RWPE1 (cell line): ENCODE measurements around the gene CNTNAP2.

Experiments
- CTCF ChIA-PET: fragments of 350-600 bp; sonication (Branson Sonifier 250); formaldehyde crosslinking; extraction: SDS; loops from one replicate; lab custom pipeline; 2021; lab: Yijun Ruan, JAX
- POLR2A ChIA-PET: fragments of 400-600 bp; formaldehyde crosslinking; extraction: SDS; loops from one replicate; lab custom pipeline; 2020; ENCODE audit warnings: antibody characterized with exemption; ENCODE audit not compliant: low non-redundant PET; lab: Yijun Ruan, JAX
- DNase-seq: peaks from one replicate; pipeline ENCODE4 v3.0.0; 2012; ENCODE audit warnings: low spot score
- H3K27ac ChIP-seq: fragments of 450-650 bp; 2 replicates; pipeline ENCODE4 v1.5.1; 2017
- TF ChIP-seq, protein P1 (sequence below): fragments of 450-650 bp; conservative IDR thresholded peaks from 2 replicates; pipeline ENCODE4 v1.5.1; 2017; ENCODE audit warnings: low read depth, mild to moderate bottlenecking

The CNTNAP2 gene

GRCh38 chr7:147771344-147771743 is 1654.7 kb downstream of the CNTNAP2 start:
- no peak overlapping the region for H3K27ac ChIP-seq
- CTCF ChIA-PET = no interaction called here
- DNase-seq = no peak
- POLR2A ChIA-PET = no interaction called here
- TF ChIP-seq, protein P1, sequence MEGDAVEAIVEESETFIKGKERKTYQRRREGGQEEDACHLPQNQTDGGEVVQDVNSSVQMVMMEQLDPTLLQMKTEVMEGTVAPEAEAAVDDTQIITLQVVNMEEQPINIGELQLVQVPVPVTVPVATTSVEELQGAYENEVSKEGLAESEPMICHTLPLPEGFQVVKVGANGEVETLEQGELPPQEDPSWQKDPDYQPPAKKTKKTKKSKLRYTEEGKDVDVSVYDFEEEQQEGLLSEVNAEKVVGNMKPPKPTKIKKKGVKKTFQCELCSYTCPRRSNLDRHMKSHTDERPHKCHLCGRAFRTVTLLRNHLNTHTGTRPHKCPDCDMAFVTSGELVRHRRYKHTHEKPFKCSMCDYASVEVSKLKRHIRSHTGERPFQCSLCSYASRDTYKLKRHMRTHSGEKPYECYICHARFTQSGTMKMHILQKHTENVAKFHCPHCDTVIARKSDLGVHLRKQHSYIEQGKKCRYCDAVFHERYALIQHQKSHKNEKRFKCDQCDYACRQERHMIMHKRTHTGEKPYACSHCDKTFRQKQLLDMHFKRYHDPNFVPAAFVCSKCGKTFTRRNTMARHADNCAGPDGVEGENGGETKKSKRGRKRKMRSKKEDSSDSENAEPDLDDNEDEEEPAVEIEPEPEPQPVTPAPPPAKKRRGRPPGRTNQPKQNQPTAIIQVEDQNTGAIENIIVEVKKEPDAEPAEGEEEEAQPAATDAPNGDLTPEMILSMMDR = no peak

DNA sequence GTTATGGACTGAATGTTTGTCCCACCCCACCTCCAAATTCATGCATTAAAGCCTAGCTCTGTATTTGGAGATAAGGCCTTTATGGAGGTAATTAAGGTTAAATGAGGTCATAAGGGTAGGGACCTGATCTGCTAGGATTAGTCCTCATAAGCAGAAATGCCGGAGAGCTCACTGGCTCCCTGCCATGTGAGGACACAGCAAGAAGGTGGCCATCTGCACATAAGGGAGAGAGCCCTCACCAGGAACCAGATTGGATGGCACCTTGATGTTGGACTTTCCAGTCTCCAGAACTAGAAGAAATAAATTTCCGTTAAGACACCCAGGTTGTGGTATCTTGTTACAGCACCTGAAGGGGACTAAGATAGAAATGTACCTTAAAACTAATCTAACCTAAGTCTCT is 1657.9 kb downstream of the CNTNAP2 start:
- ChIA-PET CTCF (no interaction called here), POLR2A (no interaction called here)
- DNase-seq = no peak

GRCh38 chr7:147775516-147776284 is 1659.1 kb downstream of the CNTNAP2 start:
- ChIA-PET CTCF (no interaction called here), POLR2A (no interaction called here)
- DNase-seq = no peak
- no peak overlapping the region for H3K27ac ChIP-seq
- TF ChIP-seq, protein P1 = no peak

More for the DNA sequence above, 1657.9 kb downstream of the CNTNAP2 start:
- TF ChIP-seq, protein P1 = no peak
- no peak overlapping the region for H3K27ac ChIP-seq

- ChIA-PET POLR2A (no interaction called here), CTCF (no interaction called here)
- H3K27ac ChIP-seq = no peak overlapping the region
- TF ChIP-seq, protein P1 = no peak
- DNase-seq = no peak
Measured at GRCh38 chr7:147777309-147777708, 1660.7 kb downstream of the CNTNAP2 start.

GRCh38 chr7:147779949-147780348 is 1663.3 kb downstream of the CNTNAP2 start:
- ChIA-PET POLR2A (no interaction called here), CTCF (no interaction called here)
- no peak for DNase-seq
- TF ChIP-seq, protein P1 = no peak
- H3K27ac ChIP-seq = no peak overlapping the region

GRCh38 chr7:147796581-147796980 is 1680.0 kb downstream of the CNTNAP2 start:
- ChIA-PET CTCF (interaction anchor here (0.6 kb wide), 1 partner anchor 58 kb away, joined by 5 read pairs; no protein-coding TSS in a partner anchor), POLR2A (no interaction called here)
- no peak overlapping the region for H3K27ac ChIP-seq
- TF ChIP-seq, protein P1 = no peak
- DNase-seq = no peak
